HCT116 (cell line): ENCODE results near the gene NAGLU. TPM values are rescaled to one million over a fixed set of nuclear protein-coding genes. Genes with fewer than 3 reads are reported as not detected.

Experiments
- ATAC-seq: fragments of 200-7000 bp; cut with Tn5 transposase; 2 replicates; pipeline ENCODE4 v1.9.1; 2020; ENCODE audit warnings: mild to moderate bottlenecking, moderate library complexity
- BruUV-seq: library from RNA; stranded (reverse); fragments of 400-500 nt; replicated peaks from 2 replicates; lab custom pipeline; 2021; lab: Mats Ljungman, UMichigan
- CTCF ChIA-PET: fragments of 300-600 bp; sonication (Branson Sonifier 250); formaldehyde crosslinking; loops from one replicate; lab custom pipeline; 2021; ENCODE audit warnings: antibody characterized with exemption; lab: Charles Lee
- POLR2A ChIA-PET: fragments of 300-600, 350-600 bp; sonication (Branson Sonifier 250); formaldehyde crosslinking; loops from one replicate; lab custom pipeline; 2021; ENCODE audit warnings: antibody characterized with exemption; lab: Charles Lee
- RAD21 ChIA-PET, 2 experiments: fragments of 300-600 bp; sonication (Branson Sonifier 250); formaldehyde crosslinking; loops; one replicate each; lab custom pipeline; 2023; ENCODE audit warnings: low total read pairs in 2 of 2; ENCODE audit not compliant: uncharacterized antibody in 2 of 2, unreplicated experiment in 2 of 2, low non-redundant PET in 1 of 2; lab: Charles Lee
- DNase-seq: peaks from one replicate; pipeline ENCODE4 v3.0.0-alpha.2; 2010; ENCODE audit warnings: low read depth, low spot score
- H2AFZ ChIP-seq: fragments of 200-600 bp; shearing (Covaris generic), sonication (generic); 2 replicates; pipeline ENCODE4 v1.6.1; 2017; ENCODE audit warnings: low read depth, mixed run types, mixed read lengths, antibody characterized with exemption, low read length; ENCODE audit not compliant: poor library complexity, severe bottlenecking
- H3K27ac ChIP-seq: 2 replicates; pipeline ENCODE4 v1.5.1; 2012; ENCODE audit warnings: low read depth, low read length
- H3K27me3 ChIP-seq: fragments of 200-600 bp; sonication (generic); 2 replicates; pipeline ENCODE4 v1.6.1; 2016; ENCODE audit warnings: mixed run types, low read length, mixed read lengths; ENCODE audit not compliant: insufficient read depth
- H3K36me3 ChIP-seq, 2 experiments: fragments of 200-500 bp in 1 of 2; fragments of 200-600 bp in 1 of 2; sonication (Bioruptor generic) in 1 of 2; sonication (generic) in 1 of 2; 2 replicates each; pipeline versions ENCODE4 v1.5.1 to v1.6.1; 2014 to 2016; ENCODE audit warnings: low read length in 2 of 2, inconsistent platforms in 1 of 2, mixed read lengths in 1 of 2, mixed run types in 1 of 2; ENCODE audit not compliant: insufficient read depth in 2 of 2, control insufficient read depth in 1 of 2
- H3K4me1 ChIP-seq, 2 experiments: fragments of 200-600 bp in 1 of 2; sonication (generic) in 1 of 2; 2 replicates each; pipeline versions ENCODE4 v1.5.1 to v1.6.1; 2012 to 2017; ENCODE audit warnings: low read length in 2 of 2, inconsistent platforms in 1 of 2, mild to moderate bottlenecking in 1 of 2, mixed read lengths in 1 of 2, mixed run types in 1 of 2, moderate library complexity in 1 of 2; ENCODE audit not compliant: insufficient read depth in 2 of 2, control insufficient read depth in 1 of 2
- H3K4me2 ChIP-seq: fragments of 200-600 bp; sonication (generic); 2 replicates; pipeline ENCODE4 v1.6.1; 2017; ENCODE audit warnings: mixed run types, low read length, mixed read lengths
- H3K4me3 ChIP-seq, 2 experiments: fragments of 200-600 bp in 1 of 2; sonication (generic) in 1 of 2; replicated peaks in 1 of 2; 2 replicates each; pipeline ENCODE4 v1.5.1; 2011 to 2016; ENCODE audit warnings: low read length in 2 of 2, control low read depth in 1 of 2, low read depth in 1 of 2, mild to moderate bottlenecking in 1 of 2, mixed read lengths in 1 of 2, mixed run types in 1 of 2
- H3K79me2 ChIP-seq: fragments of 200-600 bp; sonication (generic); 2 replicates; pipeline ENCODE4 v1.6.1; 2017; ENCODE audit warnings: mild to moderate bottlenecking, mixed run types, low read length, moderate library complexity, mixed read lengths; ENCODE audit not compliant: insufficient read depth
- H3K9ac ChIP-seq: fragments of 200-600 bp; sonication (generic); 2 replicates; pipeline ENCODE4 v1.6.1; 2016; ENCODE audit warnings: low read length, mixed read lengths
- H3K9me2 ChIP-seq: fragments of 200-600 bp; sonication (generic), shearing (Covaris generic); 2 replicates; pipeline ENCODE4 v1.6.1; 2017; ENCODE audit warnings: mixed run types, mild to moderate bottlenecking, moderate library complexity; ENCODE audit not compliant: insufficient read depth
- H3K9me3 ChIP-seq, 2 experiments: fragments of 200-500 bp in 1 of 2; fragments of 200-600 bp in 1 of 2; sonication (Bioruptor generic) in 1 of 2; sonication (generic) in 1 of 2; 2 replicates each; pipeline ENCODE4 v1.6.1; 2014 to 2017; ENCODE audit warnings: low read length in 2 of 2, mixed read lengths in 2 of 2, inconsistent platforms in 1 of 2, low read depth in 1 of 2, mild to moderate bottlenecking in 1 of 2, mixed run types in 1 of 2, moderate library complexity in 1 of 2; ENCODE audit not compliant: control insufficient read depth in 1 of 2, insufficient read depth in 1 of 2
- H4K20me1 ChIP-seq: fragments of 200-600 bp; sonication (generic), shearing (Covaris generic); 2 replicates; pipeline ENCODE4 v1.6.1; 2017; ENCODE audit warnings: mixed run types, mild to moderate bottlenecking, moderate library complexity; ENCODE audit not compliant: insufficient read depth
- EGR1 ChIP-seq: IDR thresholded peaks from 2 replicates; pipeline ENCODE4 v1.6.1; 2012; ENCODE audit warnings: low read depth
- POLR2A ChIP-seq: IDR thresholded peaks from 2 replicates; pipeline ENCODE4 v1.7.0; 2011; ENCODE audit warnings: borderline replicate concordance; ENCODE audit not compliant: insufficient read depth, insufficient read length; ENCODE audit errors: extremely low read depth
- RAD21 ChIP-seq: IDR thresholded peaks from 2 replicates; pipeline ENCODE4 v1.6.1; 2012; ENCODE audit warnings: low read depth, mild to moderate bottlenecking
- SP1 ChIP-seq: IDR thresholded peaks from 2 replicates; pipeline ENCODE4 v1.6.1; 2012; ENCODE audit warnings: low read depth
- TCF7L2 ChIP-seq: IDR thresholded peaks from 2 replicates; pipeline ENCODE4 v1.7.0; 2011; ENCODE audit warnings: borderline replicate concordance, inconsistent platforms; ENCODE audit not compliant: insufficient read depth, insufficient read length; ENCODE audit errors: extremely low read depth
- intact Hi-C: fragments of 100-400 bp; cut with micrococcal nuclease; formaldehyde crosslinking; loops from 2 replicates; pipeline ENCODE4 v1.10.0; 2022
- total RNA-seq: library from RNA; stranded (reverse); gene quantifications from one replicate; pipeline ENCODE4 v1.2.1, GENCODE V29; 2021; ENCODE audit not compliant: unreplicated experiment
- TF ChIP-seq, protein P1 (sequence below): IDR thresholded peaks from 2 replicates; pipeline ENCODE4 v1.6.1; 2011; ENCODE audit warnings: mild to moderate bottlenecking, low read length, moderate library complexity; ENCODE audit not compliant: insufficient replicate concordance; ENCODE audit errors: extremely low read depth
- TF ChIP-seq, protein P2 (sequence below): IDR thresholded peaks from 2 replicates; pipeline ENCODE4 v1.6.1; 2012

Gene NAGLU
- total RNA-seq, 1 experiment from 2014 or later = 17.7 TPM

GRCh38 chr17:42493319-42493718, 42.7 kb upstream of the NAGLU start:
- intact Hi-C loops = no loop called here
- no peaks in the 10 kb centered on the region for H3K9me2 ChIP-seq
- no peak overlapping the region for H3K4me3 ChIP-seq
- no peak overlapping the region for H3K9ac ChIP-seq
- BruUV-seq = no TSS peak
- ChIA-PET CTCF (interaction anchor here (0.7 kb wide), 1 partner anchor 24 kb away, joined by 3 read pairs; no protein-coding TSS in a partner anchor), RAD21 (no interaction called here), POLR2A (interaction anchor here (1.4 kb wide), 1 partner anchor 71 kb away, joined by 4 read pairs; the partner anchor contains the start of gene CAVIN1)
- H3K27ac ChIP-seq = no peak overlapping the region
- H2AFZ ChIP-seq = no peak overlapping the region
- DNase-seq (no peak), ATAC-seq (no peak)
- H3K4me1 ChIP-seq = no peaks in the 10 kb centered on the region
- H3K79me2 ChIP-seq = no peaks in the 10 kb centered on the region
- H4K20me1 ChIP-seq = no peaks in the 10 kb centered on the region
- TF ChIP-seq SP1 (no peak), RAD21 (no peak), TCF7L2 (no peak), POLR2A (no peak)
- TF ChIP-seq, protein P1, sequence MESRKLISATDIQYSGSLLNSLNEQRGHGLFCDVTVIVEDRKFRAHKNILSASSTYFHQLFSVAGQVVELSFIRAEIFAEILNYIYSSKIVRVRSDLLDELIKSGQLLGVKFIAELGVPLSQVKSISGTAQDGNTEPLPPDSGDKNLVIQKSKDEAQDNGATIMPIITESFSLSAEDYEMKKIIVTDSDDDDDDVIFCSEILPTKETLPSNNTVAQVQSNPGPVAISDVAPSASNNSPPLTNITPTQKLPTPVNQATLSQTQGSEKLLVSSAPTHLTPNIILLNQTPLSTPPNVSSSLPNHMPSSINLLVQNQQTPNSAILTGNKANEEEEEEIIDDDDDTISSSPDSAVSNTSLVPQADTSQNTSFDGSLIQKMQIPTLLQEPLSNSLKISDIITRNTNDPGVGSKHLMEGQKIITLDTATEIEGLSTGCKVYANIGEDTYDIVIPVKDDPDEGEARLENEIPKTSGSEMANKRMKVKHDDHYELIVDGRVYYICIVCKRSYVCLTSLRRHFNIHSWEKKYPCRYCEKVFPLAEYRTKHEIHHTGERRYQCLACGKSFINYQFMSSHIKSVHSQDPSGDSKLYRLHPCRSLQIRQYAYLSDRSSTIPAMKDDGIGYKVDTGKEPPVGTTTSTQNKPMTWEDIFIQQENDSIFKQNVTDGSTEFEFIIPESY = no peak
- H3K9me3 ChIP-seq = no peaks in the 10 kb centered on the region
- H3K4me2 ChIP-seq = no peak overlapping the region
- no peaks in the 10 kb centered on the region for H3K27me3 ChIP-seq
- H3K36me3 ChIP-seq = peaks cover 36 to 50% of the 10 kb centered on the region in 2 experiments; a peak in 3 of 4 replicates

- H3K36me3 ChIP-seq = peaks cover 30 to 45% of the 10 kb centered on the region in 2 experiments; a peak in 3 of 4 replicates
- ATAC-seq (no peak), DNase-seq (no peak)
- no peak overlapping the region for H3K9ac ChIP-seq
- no peaks in the 10 kb centered on the region for H4K20me1 ChIP-seq
- no peaks in the 10 kb centered on the region for H3K4me1 ChIP-seq
- no peaks in the 10 kb centered on the region for H3K79me2 ChIP-seq
- no peaks in the 10 kb centered on the region for H3K9me3 ChIP-seq
- no TSS peak for BruUV-seq
- TF ChIP-seq EGR1 = no peak
- TF ChIP-seq, protein P2, sequence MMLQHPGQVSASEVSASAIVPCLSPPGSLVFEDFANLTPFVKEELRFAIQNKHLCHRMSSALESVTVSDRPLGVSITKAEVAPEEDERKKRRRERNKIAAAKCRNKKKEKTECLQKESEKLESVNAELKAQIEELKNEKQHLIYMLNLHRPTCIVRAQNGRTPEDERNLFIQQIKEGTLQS = no peak
- no peak for TF ChIP-seq RAD21
- no peak for TF ChIP-seq TCF7L2
- no peaks in the 10 kb centered on the region for H3K27me3 ChIP-seq
- H3K4me2 ChIP-seq = no peak overlapping the region
- H3K27ac ChIP-seq = no peak overlapping the region
- intact Hi-C loops = no loop called here
- ChIA-PET RAD21 (no interaction called here), CTCF (no interaction called here), POLR2A (interaction anchor here (1.4 kb wide), 1 partner anchor 72 kb away, joined by 4 read pairs; the partner anchor contains the start of gene CAVIN1)
- no peak overlapping the region for H3K4me3 ChIP-seq
- H3K9me2 ChIP-seq = no peaks in the 10 kb centered on the region
- no peak overlapping the region for H2AFZ ChIP-seq
Measured at GRCh38 chr17:42494673-42495072, 41.4 kb upstream of the NAGLU start.
